HG02623 (cell line): ENCODE results near the gene USHBP1.

Experiments
- ATAC-seq: cut with Tn5 transposase; IDR thresholded peaks from one replicate; pipeline ENCODE4 v1.9.1; 2021; ENCODE audit warnings: moderate library complexity; ENCODE audit not compliant: unreplicated experiment

USHBP1 gene

DNA sequence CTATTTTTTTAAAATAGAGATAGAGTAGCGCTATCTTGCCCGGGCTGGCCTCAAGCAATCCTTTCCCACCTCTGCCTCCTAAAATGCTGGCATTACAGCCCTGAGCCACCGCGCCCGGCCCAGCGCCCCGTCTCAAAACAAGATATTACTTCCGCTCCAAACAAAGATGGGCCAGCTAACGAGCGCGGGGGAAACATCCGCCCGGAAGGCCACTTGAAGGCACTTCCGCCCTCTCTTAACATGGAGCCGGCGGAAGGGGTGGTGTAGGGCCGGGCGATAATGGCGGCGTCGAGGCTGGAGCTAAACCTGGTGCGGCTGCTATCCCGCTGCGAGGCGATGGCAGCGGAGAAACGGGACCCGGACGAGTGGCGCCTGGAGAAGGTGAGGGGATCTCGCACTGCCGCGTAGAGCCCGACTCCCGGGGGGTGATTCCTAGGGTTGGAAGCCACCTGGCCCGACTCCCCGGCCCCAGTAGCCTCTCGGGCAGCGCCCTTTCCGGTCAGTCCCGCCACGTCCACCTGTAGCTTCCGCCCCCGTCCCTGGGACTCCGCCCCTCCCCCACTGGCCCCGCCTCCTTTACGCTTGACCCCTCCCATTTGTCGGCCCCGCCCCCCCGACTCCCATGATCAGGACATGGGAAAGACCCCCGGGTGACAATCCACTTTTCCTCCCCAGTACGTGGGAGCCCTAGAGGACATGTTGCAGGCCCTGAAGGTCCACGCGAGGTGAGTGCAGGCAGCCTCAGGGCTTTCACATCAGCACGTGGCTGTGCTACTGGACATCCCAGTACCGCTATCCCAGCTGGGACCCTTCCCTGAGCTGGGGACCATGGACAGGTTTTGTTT lies 49.2 kb downstream of the USHBP1 start, which contains the start of gene USE1:
Gene USE1, plus strand, starts transcription at position 231 of the 845 bp plus-strand sequence. Its CDS starts 49 bp downstream, at position 280.
- ATAC-seq: peak; percentile 67

GRCh38 chr19:17214508-17215126 lies 49.9 kb downstream of the USHBP1 start:
- ATAC-seq: no peak

- ATAC-seq: no peak
Observed at GRCh38 chr19:17213334-17213733, 51.2 kb downstream of the USHBP1 start.

DNA sequence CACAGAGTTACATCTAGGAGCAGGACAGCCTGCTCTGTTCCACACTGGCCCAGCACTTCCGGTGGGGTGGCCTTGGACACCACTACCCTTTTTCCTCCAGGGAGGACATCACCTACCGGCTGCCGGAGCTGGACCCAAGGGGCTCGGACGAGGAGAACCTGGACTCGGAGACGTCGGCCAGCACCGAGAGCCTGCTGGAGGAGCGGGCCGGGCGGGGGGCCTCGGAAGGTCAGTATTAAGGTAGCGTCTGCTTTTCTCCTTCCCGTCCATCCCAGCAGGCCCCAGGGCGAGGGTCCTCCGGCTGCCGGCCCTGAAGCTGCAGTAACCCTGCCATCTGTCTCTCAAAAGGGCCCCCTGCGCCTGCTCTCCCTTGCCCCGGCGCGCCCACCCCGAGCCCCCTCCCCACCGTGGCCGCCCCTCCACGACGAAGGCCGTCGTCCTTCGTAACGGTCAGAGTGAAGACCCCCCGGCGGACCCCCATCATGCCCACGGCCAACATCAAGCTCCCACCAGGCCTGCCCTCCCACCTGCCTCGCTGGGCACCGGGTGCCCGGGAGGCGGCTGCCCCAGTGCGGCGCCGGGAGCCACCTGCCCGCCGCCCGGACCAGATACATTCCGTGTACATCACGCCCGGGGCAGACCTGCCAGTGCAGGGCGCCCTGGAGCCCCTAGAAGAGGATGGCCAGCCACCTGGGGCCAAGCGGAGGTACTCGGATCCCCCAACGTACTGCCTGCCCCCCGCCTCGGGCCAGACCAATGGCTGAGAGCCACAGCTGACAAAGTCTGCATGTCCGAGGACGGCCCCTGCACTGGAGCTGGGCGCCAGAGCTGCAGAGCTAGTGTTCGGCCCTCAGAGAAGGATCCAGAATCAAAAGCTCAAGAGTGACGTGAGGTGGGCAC lies 52.7 kb downstream of the USHBP1 start:
- no peak for ATAC-seq

- no peak for ATAC-seq
Observed at GRCh38 chr19:17210296-17210695, 54.2 kb downstream of the USHBP1 start.

GRCh38 chr19:17209126-17210036 lies 55.2 kb downstream of the USHBP1 start:
- ATAC-seq: no peak

DNA sequence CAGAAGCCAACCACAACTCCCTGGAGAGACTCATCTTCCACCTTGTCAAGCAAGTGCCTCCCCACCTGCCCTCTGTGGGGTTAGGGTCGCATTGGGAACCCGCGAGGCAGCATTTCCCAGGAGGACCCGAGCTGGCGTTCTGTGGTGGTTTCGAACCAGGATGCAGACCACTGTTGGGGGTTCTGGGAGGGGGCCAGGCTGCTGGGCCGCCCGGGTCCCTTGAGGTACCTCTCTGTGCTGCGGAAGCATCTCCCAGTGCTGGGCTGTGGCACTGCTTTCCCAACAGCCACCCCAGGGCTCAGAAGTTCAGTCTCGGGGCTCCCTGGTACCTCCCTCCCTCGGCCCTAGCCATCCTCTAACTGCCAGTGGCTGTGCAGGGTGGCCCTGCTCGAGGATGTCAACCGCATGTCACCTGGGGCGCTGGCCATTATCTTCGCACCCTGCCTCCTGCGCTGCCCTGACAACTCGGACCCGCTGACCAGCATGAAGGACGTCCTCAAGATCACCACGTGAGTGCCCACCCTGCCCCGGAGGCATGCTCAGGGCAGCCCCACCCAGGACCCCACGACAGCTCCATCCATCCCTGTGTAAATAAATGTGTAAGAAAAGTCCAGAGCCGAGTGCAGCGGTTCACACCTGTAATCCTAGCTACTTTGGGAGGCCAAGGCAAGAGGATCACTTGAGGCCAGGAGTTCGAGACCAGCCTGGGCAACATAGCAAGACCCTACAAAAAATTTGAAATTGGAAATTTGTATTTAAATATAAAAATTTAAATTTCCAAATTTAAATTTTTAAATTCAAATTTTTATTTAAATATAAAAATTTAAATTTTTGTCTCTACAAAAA lies 57.6 kb downstream of the USHBP1 start:
- ATAC-seq: no peak

DNA sequence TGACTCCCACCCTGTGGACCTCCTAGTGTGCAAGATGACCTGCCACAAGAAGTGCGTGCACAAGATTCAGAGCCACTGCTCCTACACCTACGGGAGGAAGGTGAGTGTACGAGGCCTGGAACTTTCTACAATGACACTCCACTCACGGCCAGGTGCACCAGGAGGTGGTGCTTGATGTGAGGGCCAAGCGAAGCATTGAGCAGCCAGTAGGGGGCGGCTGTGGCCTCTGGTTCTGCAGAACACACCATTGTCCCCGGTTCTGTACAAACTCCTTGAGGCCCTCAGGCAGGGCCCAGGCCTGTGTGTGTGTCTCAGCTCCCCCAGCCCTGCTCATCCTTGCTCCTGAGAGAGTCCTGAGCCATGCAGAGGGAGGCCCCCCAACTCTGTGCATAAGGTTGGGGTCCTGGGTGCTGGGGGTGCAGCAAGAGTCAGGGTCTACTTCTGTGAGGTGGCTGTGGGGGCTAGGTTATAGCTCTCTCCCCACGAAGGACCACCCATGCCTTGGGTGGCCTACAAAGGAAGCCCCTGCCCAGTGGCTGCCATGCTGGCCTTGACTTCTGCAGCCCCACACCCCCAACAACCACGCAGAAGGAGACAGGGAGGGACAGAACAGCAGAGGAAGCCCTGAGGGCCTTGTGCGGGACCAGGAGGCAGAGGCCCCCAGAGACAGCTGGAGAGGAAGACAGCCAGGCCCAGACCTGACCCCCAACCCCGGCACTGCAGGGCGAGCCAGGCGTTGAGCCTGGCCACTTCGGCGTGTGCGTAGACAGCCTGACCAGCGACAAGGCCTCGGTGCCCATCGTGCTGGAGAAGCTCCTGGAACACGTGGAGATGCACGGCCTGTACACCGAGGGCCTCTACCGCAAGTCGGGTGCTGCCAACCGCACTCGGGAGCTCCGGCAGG lies 59.1 kb downstream of the USHBP1 start:
- no peak for ATAC-seq

DNA sequence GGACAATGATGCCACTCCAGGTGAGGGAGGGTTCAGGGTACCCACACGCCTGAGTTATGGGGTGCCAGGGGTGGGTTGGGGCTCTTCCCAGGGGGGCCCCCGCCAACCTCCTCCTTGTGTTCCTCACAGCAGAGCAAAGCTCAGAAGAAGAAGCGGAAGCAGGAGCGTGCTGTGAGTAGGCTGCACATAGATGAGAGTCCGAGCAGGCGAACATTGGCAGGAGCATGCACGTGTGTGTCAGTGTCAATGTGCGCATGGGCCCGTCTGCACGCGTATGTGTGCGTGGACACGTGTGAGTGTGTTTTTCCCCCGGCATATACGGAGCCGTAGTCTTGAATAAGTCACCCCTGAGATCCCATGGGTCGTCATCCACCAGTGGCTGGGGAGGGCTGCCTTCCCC lies 61.8 kb downstream of the USHBP1 start:
- no peak for ATAC-seq

DNA sequence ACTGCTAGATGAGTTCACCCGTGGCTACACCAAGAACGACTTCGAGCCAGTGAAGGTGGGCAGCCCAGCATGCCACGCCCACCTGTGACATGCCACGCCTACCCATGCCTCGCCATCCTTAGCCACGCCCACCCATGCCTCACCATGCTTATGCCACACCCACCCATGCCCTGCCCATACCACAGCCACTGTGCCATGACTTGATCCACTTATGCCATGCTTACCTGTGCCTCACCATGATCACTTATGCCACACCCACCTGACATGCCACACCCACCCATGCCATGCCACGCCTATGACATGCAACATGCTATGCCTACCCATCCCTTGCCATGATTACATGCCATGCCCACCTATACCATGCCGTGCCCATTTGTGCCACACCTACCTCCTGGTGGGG lies 62.3 kb downstream of the USHBP1 start:
- ATAC-seq: no peak

DNA sequence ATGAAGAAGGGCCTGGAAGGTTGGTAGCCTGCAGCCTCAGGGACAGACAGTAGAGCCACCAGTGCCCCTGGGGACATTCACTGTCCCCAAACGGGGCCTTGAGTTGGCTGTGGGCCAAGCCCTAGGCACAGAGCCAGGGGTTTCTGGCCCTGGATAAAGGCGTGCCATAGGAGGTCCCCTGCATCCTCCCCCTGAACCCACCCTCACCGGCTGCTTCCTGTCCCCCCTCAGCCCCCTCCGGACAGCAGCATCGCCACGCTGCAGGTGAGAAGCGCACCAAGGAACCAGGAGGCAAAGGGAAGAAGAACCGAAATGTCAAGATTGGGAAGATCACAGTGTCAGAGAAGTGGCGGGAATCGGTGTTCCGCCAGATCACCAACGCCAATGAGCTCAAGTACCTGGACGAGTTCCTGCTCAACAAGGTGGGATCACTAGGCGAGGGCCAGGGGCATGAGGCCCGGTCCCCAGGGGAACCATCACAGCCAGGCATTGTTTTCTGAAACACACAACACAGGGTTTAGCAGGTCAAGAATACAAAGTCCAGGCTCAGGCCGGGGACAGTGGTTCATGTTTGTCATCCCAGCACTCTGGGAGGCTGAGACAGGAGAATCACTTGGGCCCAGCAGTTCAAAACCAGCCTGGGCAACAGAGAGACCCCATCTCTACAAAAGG lies 64.0 kb downstream of the USHBP1 start:
- no peak for ATAC-seq
